Ascending aorta (tissue), 2 donors: ENCODE data around the gene SEZ6L. TPM values are rescaled to one million over a fixed set of nuclear protein-coding genes. Genes with fewer than 3 reads are reported as not detected.

Experiments used
- DNase-seq, 2 donors: peaks; one replicate each; pipeline ENCODE4 v3.0.0-alpha.2; 2019; ENCODE audit warnings: low spot score in 2 of 2
- H3K27ac ChIP-seq, 2 donors: fragments of 200-600 bp; sonication (generic); one replicate each; pipeline ENCODE4 v1.5.1; 2016 to 2017; ENCODE audit warnings: mild to moderate bottlenecking in 1 of 2
- H3K27me3 ChIP-seq: fragments of 200-600 bp; sonication (generic); one replicate; pipeline ENCODE4 v1.5.1; 2017
- H3K36me3 ChIP-seq, 2 donors: fragments of 200-600 bp; sonication (generic); one replicate each; pipeline ENCODE4 v1.5.1; 2016
- H3K4me1 ChIP-seq, 2 donors: fragments of 200-600 bp; sonication (generic); one replicate each; pipeline ENCODE4 v1.5.1; 2016 to 2017; ENCODE audit warnings: mild to moderate bottlenecking in 1 of 2
- H3K4me3 ChIP-seq, 2 donors: fragments of 200-600 bp; sonication (generic); one replicate each; pipeline ENCODE4 v1.5.1; 2016 to 2017; ENCODE audit warnings: mild to moderate bottlenecking in 1 of 2
- H3K9me3 ChIP-seq, 2 donors: fragments of 200-600 bp; sonication (generic); one replicate each; pipeline ENCODE4 v1.5.1; 2016
- intact Hi-C: fragments of 100-400 bp; cut with DNase I; formaldehyde crosslinking; loops from one replicate; pipeline ENCODE4 v1.15.1; 2023
- total RNA-seq: library from RNA; depleted of rRNA; stranded (reverse); fragments of >200 nt; gene quantifications from one replicate; pipeline ENCODE4 v1.1.0, GENCODE V29; 2016
- TF ChIP-seq, protein P1 (sequence below), 3 experiments: fragments of 200-600 bp in 2 of 3; fragments of 450-650 bp in 1 of 3; sonication (generic) in 2 of 3; IDR thresholded peaks; one replicate each; pipeline ENCODE4 v1.5.1; 2016 to 2019; ENCODE audit warnings: antibody characterized with exemption in 3 of 3, mild to moderate bottlenecking in 1 of 3, moderate library complexity in 1 of 3

The SEZ6L gene
- total RNA-seq, 1 donor from 2014 or later, result not detected

DNA sequence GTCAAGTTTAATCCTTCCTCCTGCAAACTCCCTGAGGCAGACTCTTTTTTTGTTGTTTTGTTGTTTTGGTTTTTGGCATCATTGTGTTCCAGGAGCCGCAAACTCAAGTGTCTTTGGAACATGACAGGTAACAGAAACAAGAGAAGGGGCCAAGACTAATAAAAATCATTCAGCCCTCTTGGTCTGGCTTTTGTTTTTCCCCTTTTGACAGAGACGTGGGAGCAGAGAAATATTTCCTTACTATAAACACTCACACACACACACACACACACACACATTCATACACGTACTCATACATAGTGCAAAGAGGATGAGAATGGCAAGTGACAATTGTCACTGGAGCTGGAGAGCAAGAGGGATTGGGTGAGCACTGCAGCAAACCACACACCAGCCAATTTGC is 249.4 kb downstream of the SEZ6L start:
- Histone ChIP-seq H3K9me3 (peaks cover 0 to 7% of the 10 kb centered on the region in 2 donors), H3K36me3 (no peaks in the 10 kb centered on the region), H3K27me3 (no peaks in the 10 kb centered on the region), H3K27ac (no peak overlapping the region), H3K4me1 (no peaks in the 10 kb centered on the region), H3K4me3 (no peak overlapping the region)
- intact Hi-C loops, result no loop called here
- TF ChIP-seq, protein P1, sequence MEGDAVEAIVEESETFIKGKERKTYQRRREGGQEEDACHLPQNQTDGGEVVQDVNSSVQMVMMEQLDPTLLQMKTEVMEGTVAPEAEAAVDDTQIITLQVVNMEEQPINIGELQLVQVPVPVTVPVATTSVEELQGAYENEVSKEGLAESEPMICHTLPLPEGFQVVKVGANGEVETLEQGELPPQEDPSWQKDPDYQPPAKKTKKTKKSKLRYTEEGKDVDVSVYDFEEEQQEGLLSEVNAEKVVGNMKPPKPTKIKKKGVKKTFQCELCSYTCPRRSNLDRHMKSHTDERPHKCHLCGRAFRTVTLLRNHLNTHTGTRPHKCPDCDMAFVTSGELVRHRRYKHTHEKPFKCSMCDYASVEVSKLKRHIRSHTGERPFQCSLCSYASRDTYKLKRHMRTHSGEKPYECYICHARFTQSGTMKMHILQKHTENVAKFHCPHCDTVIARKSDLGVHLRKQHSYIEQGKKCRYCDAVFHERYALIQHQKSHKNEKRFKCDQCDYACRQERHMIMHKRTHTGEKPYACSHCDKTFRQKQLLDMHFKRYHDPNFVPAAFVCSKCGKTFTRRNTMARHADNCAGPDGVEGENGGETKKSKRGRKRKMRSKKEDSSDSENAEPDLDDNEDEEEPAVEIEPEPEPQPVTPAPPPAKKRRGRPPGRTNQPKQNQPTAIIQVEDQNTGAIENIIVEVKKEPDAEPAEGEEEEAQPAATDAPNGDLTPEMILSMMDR (IDR thresholded peaks at IDR 0.05), result no peak
- DNase-seq, result no peak

DNA sequence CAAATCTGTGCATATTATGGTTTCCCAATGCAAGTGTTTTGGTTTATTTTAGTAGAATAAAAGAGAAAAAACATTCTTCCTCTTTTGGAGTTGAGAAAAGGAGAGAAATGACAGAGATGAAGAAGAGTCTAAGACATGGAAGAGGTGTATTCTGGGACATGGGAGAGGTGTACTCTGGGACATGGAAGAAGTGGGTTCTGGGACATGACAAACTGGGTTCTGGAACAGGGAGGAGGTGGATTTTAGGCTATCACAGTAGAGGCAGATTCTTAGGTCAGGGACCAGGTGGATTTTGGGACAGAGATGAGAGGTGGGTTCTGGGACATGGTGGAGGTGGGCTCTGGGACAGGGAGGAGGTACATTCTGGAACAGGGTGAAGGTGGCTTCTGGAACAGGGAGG is 257.7 kb downstream of the SEZ6L start:
- Histone ChIP-seq H3K4me1 (peaks cover 0 to 6% of the 10 kb centered on the region in 2 donors), H3K27ac (no peak overlapping the region), H3K4me3 (no peak overlapping the region), H3K27me3 (no peaks in the 10 kb centered on the region), H3K9me3 (peaks cover 0 to 10% of the 10 kb centered on the region in 2 donors), H3K36me3 (no peaks in the 10 kb centered on the region)
- intact Hi-C loops, result no loop called here
- no peak for DNase-seq
- TF ChIP-seq, protein P1 (IDR thresholded peaks at IDR 0.05), result no peak

DNA sequence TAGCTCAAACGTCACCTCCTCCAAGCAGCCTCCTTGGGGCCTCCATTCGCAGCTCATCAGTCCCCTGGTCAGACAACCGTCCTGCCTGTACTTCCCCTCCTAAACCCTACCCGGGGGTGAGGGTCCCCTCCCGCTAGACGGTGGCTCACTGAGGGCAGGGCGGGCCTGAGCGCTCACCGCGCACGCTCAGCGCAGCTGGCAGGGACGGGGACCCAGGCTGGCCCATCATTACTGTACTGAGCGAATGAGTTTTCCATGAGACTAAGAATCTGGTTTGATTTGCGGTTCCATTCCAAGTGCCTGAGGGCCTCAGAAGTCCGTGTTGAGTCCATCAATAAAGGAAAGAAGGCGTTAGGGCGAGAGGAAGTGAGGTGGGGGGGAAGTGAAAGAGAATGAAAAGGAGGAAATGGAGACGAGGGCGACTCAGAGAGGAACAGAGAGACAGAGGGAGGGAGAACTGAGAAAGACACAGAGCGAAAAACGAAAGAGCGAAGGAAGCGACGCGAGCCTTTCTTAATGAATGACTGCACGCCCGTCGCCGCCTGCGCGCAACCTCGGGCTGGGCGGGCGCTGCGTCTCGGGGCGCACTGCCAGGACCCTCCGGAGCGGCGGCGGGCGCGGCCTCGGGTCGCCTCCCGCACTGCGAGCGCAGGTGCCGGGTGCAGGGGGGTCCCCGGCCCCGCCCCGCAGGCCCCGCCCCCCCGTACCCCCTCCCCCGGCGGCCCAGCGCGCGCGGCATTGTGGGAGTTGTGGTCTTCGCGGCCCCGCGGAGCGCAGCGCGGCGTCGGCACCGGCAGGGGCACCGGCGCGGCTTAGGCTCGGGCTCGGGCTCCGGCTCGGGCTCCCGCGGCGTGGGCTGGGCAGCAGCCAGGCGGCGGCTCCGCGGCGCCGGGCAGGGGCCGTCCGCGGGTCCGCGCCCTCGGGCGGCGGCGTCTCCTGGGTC is 259.5 kb downstream of the SEZ6L start, which contains the start of gene ASPHD2:
Gene ASPHD2, plus strand, starts transcription at position 746 of the 943 bp plus-strand sequence. CDS start 4,356 bp downstream, outside the sequence.
- Histone ChIP-seq H3K27ac (peak within 1 kb of the TSS in 1 of 2 donors; percentile 54), H3K4me3 (peak within 1 kb of the TSS; percentile 70 to 80), H3K27me3 (no peaks in the 10 kb centered on the region), H3K4me1 (peaks cover 0 to 6% of the 10 kb centered on the region in 2 donors), H3K36me3 (no peaks in the 10 kb centered on the region), H3K9me3 (peaks cover 0 to 2% of the 10 kb centered on the region in 2 donors)
- intact Hi-C loops, result no loop called here
- peak in 1 of 2 donors; percentile 70 for DNase-seq
- TF ChIP-seq, protein P1 (IDR thresholded peaks at IDR 0.05), result no peak

DNA sequence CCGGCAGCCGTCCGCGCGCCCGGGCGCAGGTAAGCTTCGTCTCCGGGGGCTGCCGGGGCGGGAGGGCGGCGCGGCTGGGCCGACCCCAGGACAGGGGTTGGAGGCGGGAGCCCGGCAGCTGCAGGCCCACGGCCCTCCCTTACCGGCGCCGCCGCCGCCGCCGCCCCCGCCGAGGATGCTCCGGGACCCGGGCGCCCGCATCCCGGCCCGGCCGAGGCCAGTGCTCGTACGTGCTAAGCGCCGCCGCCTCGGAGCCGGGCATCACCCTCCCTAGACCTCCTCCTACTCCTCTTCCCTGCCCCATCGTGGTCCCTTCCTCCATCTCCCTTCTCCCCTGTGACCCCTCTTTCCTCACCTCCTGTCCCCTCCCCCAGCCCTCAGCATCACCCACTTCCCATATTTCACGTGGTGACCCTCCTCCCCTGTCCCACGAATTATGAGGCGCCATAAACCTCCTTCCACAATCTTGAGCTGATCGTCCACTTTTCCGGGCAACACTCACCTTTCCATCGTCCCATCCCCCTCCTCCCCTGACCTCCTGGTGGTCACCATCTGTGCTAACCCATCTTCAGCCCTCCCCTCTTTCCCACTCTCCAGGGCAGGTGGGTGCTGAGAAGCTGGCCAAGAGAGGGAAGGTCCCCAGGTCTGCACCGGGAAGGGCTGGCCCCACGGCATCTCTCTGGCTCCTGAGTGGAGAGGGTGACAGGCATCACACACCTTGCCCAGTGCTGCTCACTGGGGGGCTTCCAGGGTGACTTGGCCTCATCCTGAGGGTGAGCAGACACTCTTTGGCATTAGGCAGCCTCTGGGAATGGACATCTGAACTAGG is 260.4 kb downstream of the SEZ6L start:
- Histone ChIP-seq H3K4me3 (peak overlapping the region; percentile 70 to 80), H3K27me3 (no peaks in the 10 kb centered on the region), H3K27ac (no peak overlapping the region), H3K9me3 (no peaks in the 10 kb centered on the region), H3K4me1 (peaks cover 0 to 6% of the 10 kb centered on the region in 2 donors), H3K36me3 (no peaks in the 10 kb centered on the region)
- intact Hi-C loops, result no loop called here
- TF ChIP-seq, protein P1 (IDR thresholded peaks at IDR 0.05), result no peak
- no peak for DNase-seq

DNA sequence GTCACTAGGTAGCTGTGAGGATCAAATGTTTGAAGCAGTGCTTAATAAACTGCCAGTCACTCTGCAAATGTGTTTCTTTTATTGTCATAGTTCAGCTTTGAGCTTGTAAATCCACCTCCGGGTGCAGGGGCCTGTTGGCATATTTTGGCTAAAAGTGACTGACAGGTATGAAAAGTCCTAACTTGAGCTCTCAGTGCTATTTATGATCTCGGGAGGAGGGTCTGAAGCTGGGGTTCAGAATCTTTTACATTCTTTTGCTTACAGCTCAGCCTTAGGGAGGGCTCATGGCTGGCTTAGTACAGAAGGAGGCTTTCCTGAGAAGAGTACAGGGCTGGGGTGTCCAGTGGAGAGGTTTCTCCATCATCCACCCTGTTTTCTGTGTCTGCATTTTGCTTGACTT is 261.3 kb downstream of the SEZ6L start:
- Histone ChIP-seq H3K27me3 (no peaks in the 10 kb centered on the region), H3K4me3 (no peak overlapping the region), H3K36me3 (no peaks in the 10 kb centered on the region), H3K4me1 (peaks cover 0 to 6% of the 10 kb centered on the region in 2 donors), H3K9me3 (no peaks in the 10 kb centered on the region), H3K27ac (no peak overlapping the region)
- intact Hi-C loops, result no loop called here
- DNase-seq, result no peak
- TF ChIP-seq, protein P1 (IDR thresholded peaks at IDR 0.05), result no peak
